Right cardiac atrium (tissue), 5 donors: ENCODE measurements around the gene RGS17. TPM values are rescaled to one million over a fixed set of nuclear protein-coding genes. Genes with fewer than 3 reads are reported as not detected.

Experiments used
- ATAC-seq, 2 donors: fragments of 200-7000 bp; cut with Tn5 transposase; one replicate each; pipeline versions ENCODE4 v1.8.0 to v1.9.1; 2020; ENCODE audit warnings: moderate library complexity in 2 of 2, mild to moderate bottlenecking in 1 of 2
- DNase-seq, 3 donors: peaks; one replicate each; pipeline ENCODE4 v3.0.0-alpha.2; 2020
- H3K27ac ChIP-seq: one replicate; pipeline ENCODE4 v1.5.1; 2013; ENCODE audit warnings: mild to moderate bottlenecking, low read length, control low read depth, moderate library complexity
- H3K27me3 ChIP-seq: one replicate; pipeline ENCODE4 v1.6.1; 2013; ENCODE audit not compliant: control insufficient read depth, insufficient read depth
- H3K4me1 ChIP-seq: one replicate; pipeline ENCODE4 v1.6.1; 2013; ENCODE audit warnings: low read length; ENCODE audit not compliant: control insufficient read depth, insufficient read depth
- H3K4me3 ChIP-seq: one replicate; pipeline ENCODE4 v1.5.1; 2013; ENCODE audit warnings: low read length, control low read depth
- H3K9me3 ChIP-seq: one replicate; pipeline ENCODE4 v1.6.1; 2013; ENCODE audit warnings: low read length; ENCODE audit not compliant: control insufficient read depth
- WGBS: extraction: QIAGEN DNeasy Blood & Tissue Kit; methylation state at CpG from one replicate; pipeline ENCODE4 v1.1.7; 2013; 5-methylcytosine and 5-hydroxymethylcytosine counted together
- intact Hi-C, 4 donors: fragments of 100-400 bp; cut with DNase I; formaldehyde crosslinking; loops; one replicate each; pipeline versions ENCODE4 v1.11.0 to v1.14.0; 2022 to 2023
- polyA plus RNA-seq: library from polyadenylated mRNA; stranded (reverse); fragments of 200-250 nt; gene quantifications from one replicate; pipeline ENCODE4 v1.2.3, GENCODE V29; 2013
- total RNA-seq, 4 donors: library from RNA; stranded (reverse); fragmentation: NEBNext Ultra II Directional; extraction: Animal tissue kit (Norgen Biotek cat#: 25700); gene quantifications; one replicate each; pipeline ENCODE4 v1.2.1, GENCODE V29; 2021
- donor health status: healthy with polysubstance abuse.
- donor health status: DM: no; HTN: yes; CAD: no.
- donor health status: DM: no; HTN: no; CAD: no.
- donor health status: DM: no; HTN: yes; CAD: no; lungs with severe emphysema.
- donor health status: DM: yes; HTN: yes; CAD: no.

The RGS17 gene
- total and polyA plus RNA-seq, 5 donors, result 0.07 to 0.47 (median 0.25) TPM

- Histone ChIP-seq H3K27me3 (no peaks in the 10 kb centered on the region), H3K4me1 (peaks cover 5% of the 10 kb centered on the region), H3K9me3 (no peaks in the 10 kb centered on the region), H3K4me3 (peak overlapping the region; percentile 76), H3K27ac (peak overlapping the region; percentile 95)
- intact Hi-C loops, result no loop called here
- DNase-seq, result peak; percentile 97 to 99 (median 98)
- WGBS, result under 1% methylated on average over 38 of the region's 38 CpGs
- peak; percentile 46 to 73 for ATAC-seq
Measured at GRCh38 chr6:152983637-152984512, 147.2 kb downstream of the RGS17 start.

GRCh38 chr6:152982904-152983636, 148.0 kb downstream of the RGS17 start, which contains the start of gene FBXO5:
TSS of gene FBXO5 (minus strand) at chr6:152983041. CDS start at chr6:152982959, 82 bp downstream.
- Histone ChIP-seq H3K4me3 (peak within 1 kb of the TSS; percentile 76), H3K4me1 (peaks cover 5% of the 10 kb centered on the region), H3K27ac (peak within 1 kb of the TSS; percentile 95), H3K9me3 (no peaks in the 10 kb centered on the region), H3K27me3 (no peaks in the 10 kb centered on the region)
- peak; percentile 99 for DNase-seq
- intact Hi-C loops, result no loop called here
- under 1% methylated on average over 66 of the region's 66 CpGs for WGBS
- ATAC-seq, result peak; percentile 97 to 99

- intact Hi-C loops, result no loop called here
- H3K4me3 ChIP-seq, result peak overlapping the region; percentile 76
- peak in 2 of 3 donors; percentile 60 to 76 for DNase-seq
- H3K27ac ChIP-seq, result no peak overlapping the region
- no peaks in the 10 kb centered on the region for H3K9me3 ChIP-seq
- peaks cover 5% of the 10 kb centered on the region for H3K4me1 ChIP-seq
- H3K27me3 ChIP-seq, result no peaks in the 10 kb centered on the region
- 4% methylated on average over 71 of the region's 71 CpGs for WGBS
- ATAC-seq, result peak; percentile 0 to 2
Measured at GRCh38 chr6:152981989-152982903, 148.8 kb downstream of the RGS17 start.

DNA sequence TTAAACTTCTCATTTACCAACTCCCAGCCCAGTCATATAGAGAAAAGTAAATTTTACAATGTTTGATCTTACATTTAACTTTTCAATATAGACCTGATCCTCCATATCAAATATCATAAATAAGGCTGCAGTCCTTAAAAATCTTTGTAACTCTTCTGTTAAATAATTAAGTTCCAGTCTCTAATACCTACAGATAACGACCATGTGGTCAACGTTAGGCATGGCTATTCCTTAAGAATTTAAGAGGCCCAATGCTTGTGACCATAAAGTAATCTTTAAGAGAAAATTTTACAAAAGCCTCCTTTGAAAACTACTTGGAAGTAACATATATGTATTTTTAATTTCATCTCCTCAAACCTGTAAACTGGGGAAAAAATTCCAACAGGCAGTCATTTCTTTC, 149.9 kb downstream of the RGS17 start:
- intact Hi-C loops, result no loop called here
- no peak overlapping the region for H3K27ac ChIP-seq

DNA sequence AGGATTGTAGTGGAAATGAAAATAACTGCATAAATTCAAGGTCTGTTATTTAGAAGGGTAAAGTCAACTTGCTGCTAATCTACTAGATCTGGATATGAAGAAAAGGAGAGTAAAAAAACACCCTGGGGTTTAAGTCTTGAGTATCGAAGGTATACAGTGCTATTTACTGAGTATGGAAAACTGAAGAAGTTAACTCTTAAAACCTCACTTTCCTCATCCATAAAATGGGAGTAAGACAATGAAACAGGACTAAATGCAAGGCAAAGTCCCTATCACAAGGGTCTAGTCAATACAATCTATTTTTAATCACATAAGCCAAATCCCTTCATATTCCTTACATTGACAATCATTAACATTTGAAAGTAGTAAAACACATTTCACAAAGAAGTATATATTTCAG, 150.4 kb downstream of the RGS17 start:
- H3K9me3 ChIP-seq, result no peaks in the 10 kb centered on the region
- intact Hi-C loops, result no loop called here
- WGBS, result 64% methylated on average over 1 of the region's 1 CpG
- DNase-seq (no peak), ATAC-seq (no peak)
- no peak overlapping the region for H3K27ac ChIP-seq
- peaks cover 5% of the 10 kb centered on the region for H3K4me1 ChIP-seq
- no peaks in the 10 kb centered on the region for H3K27me3 ChIP-seq
- H3K4me3 ChIP-seq, result no peak overlapping the region

More for the DNA sequence above, 149.9 kb downstream of the RGS17 start:
- Histone ChIP-seq H3K9me3 (no peaks in the 10 kb centered on the region), H3K27me3 (no peaks in the 10 kb centered on the region), H3K4me3 (no peak overlapping the region), H3K4me1 (peaks cover 5% of the 10 kb centered on the region)
- DNase-seq (no peak), ATAC-seq (no peak)
- 33% methylated on average over 2 of the region's 2 CpGs for WGBS

- ATAC-seq (no peak), DNase-seq (no peak)
- Histone ChIP-seq H3K4me3 (no peak overlapping the region), H3K27me3 (no peaks in the 10 kb centered on the region), H3K9me3 (no peaks in the 10 kb centered on the region), H3K27ac (no peak overlapping the region), H3K4me1 (no peaks in the 10 kb centered on the region)
- WGBS, result 61% methylated on average over 1 of the region's 1 CpG
- intact Hi-C loops, result no loop called here
Measured at GRCh38 chr6:152979116-152979515, 152.0 kb downstream of the RGS17 start.

DNA sequence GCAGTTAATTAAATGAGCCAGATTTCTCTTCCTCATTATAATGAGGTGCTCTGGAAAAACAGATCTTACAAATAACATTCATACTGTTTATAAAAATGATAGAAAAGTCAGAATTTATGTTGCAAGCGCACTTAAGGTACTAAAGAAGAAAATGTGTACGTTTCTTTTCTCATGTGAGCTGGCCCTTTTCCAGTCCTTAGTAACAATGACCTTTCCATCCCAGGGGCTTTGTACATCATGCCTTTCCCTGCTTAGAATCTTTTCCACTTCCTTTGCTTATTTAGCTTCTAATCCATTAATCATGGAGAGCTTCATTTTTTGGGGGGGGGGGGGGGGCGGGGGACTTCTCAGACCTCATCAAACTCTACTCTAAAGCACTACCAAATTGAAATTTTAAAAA, 153.0 kb downstream of the RGS17 start:
- Histone ChIP-seq H3K27ac (no peak overlapping the region), H3K27me3 (no peaks in the 10 kb centered on the region), H3K9me3 (no peaks in the 10 kb centered on the region), H3K4me3 (no peak overlapping the region), H3K4me1 (no peaks in the 10 kb centered on the region)
- ATAC-seq, result no peak
- 60% methylated on average over 3 of the region's 3 CpGs for WGBS
- DNase-seq, result no peak
- intact Hi-C loops, result no loop called here

DNA sequence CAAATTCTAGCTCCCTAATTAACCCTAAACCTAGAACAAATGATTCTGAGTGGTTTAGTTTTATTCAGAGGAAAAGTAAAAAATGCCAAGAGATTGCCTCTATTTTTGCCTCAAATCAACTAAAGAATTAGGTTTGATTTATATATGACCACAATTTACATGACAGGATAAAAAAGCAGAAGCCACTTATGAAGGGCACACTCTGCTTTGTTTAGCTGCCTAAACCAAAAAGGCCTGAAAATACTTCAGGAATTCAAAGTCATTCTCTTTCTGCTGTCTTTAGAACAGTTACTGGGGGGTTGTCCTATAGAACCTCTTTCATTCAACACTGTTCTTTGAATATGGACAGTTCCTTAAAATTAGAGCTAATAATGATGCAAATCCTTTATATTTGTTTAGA, 153.5 kb downstream of the RGS17 start:
- Histone ChIP-seq H3K4me1 (no peaks in the 10 kb centered on the region), H3K9me3 (no peaks in the 10 kb centered on the region), H3K27me3 (no peaks in the 10 kb centered on the region), H3K27ac (no peak overlapping the region), H3K4me3 (no peak overlapping the region)
- intact Hi-C loops, result no loop called here
- ATAC-seq, result no peak
- no peak for DNase-seq

DNA sequence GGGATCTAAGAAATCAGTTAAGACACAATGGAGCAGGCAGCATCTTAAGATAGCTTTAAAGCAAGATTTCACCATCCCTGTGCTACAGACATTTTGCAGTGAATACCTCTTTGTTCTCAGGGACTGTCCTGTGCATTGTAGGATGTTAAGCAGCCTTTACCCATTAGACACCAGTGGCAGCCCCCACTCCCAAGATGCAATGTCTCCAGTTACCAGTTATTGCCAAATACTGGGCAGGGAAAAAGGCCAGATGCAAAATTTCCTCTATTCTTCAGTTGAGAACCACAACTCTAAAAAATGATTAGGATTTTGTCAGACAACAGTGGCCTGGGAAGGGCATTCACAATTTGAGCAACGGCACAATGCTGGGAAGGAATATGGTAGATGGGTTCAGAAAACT, 154.3 kb downstream of the RGS17 start:
- ATAC-seq (no peak), DNase-seq (no peak)
- intact Hi-C loops, result no loop called here
- Histone ChIP-seq H3K27ac (no peak overlapping the region), H3K4me3 (no peak overlapping the region), H3K4me1 (no peaks in the 10 kb centered on the region), H3K27me3 (no peaks in the 10 kb centered on the region), H3K9me3 (no peaks in the 10 kb centered on the region)
- 85% methylated on average over 1 of the region's 1 CpG for WGBS

- ATAC-seq (peak in 1 of 2 donors; percentile 40), DNase-seq (no peak)
- WGBS, result 87% methylated on average over 4 of the region's 4 CpGs
- no peak overlapping the region for H3K4me3 ChIP-seq
- intact Hi-C loops, result no loop called here
- no peak overlapping the region for H3K27ac ChIP-seq
- H3K27me3 ChIP-seq, result no peaks in the 10 kb centered on the region
- no peaks in the 10 kb centered on the region for H3K9me3 ChIP-seq
- H3K4me1 ChIP-seq, result no peaks in the 10 kb centered on the region
Measured at GRCh38 chr6:152975204-152975915, 155.7 kb downstream of the RGS17 start.
